Epithelial cell of esophagus (primary cell): ENCODE measurements around the gene SHROOM2.
A peak's percentile ranks its signal among the peaks of the same experiment; 100 is the strongest.

ENCODE experiments used
- DNase-seq: peaks from one replicate; pipeline ENCODE4 v3.0.0; 2010; ENCODE audit warnings: low read depth
- H3K4me3 ChIP-seq: 2 replicates; pipeline ENCODE4 v1.5.1; 2011; ENCODE audit warnings: mild to moderate bottlenecking, low read length, control low read depth
- TF ChIP-seq, protein P1 (sequence below): IDR thresholded peaks from 2 replicates; pipeline ENCODE4 v1.5.1; 2011; ENCODE audit warnings: low read depth, mild to moderate bottlenecking, low read length, control low read depth, inconsistent platforms; ENCODE audit not compliant: insufficient read depth; ENCODE audit errors: missing control alignments

The SHROOM2 gene

DNA sequence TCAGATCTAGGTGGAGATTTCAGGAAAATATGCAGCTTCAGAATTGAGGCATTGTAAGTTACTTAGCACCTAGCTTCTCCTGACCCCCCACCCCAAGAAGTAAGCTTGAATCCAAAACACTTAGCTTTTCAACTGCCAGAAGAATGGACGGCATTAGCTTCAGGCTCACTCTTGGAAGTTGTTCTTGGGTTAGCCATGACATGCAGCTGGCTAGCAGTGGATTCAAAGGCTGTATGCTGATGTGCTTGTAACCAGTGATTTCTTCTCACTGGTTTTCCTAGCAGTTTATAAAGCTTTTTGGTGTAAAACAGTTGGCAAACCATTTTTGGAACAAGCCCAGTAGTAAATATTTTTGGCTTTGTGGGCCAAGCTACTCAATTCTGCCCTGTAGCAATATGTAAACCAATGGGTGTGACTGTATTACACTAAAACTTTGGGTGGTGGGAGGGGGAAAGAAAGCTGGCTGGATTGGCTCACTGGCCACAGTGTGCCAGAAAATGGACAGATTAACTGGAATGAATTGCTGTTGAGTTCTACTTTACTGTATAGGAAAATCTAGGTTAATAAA lies 85.6 kb downstream of the SHROOM2 start:
- TF ChIP-seq, protein P1, sequence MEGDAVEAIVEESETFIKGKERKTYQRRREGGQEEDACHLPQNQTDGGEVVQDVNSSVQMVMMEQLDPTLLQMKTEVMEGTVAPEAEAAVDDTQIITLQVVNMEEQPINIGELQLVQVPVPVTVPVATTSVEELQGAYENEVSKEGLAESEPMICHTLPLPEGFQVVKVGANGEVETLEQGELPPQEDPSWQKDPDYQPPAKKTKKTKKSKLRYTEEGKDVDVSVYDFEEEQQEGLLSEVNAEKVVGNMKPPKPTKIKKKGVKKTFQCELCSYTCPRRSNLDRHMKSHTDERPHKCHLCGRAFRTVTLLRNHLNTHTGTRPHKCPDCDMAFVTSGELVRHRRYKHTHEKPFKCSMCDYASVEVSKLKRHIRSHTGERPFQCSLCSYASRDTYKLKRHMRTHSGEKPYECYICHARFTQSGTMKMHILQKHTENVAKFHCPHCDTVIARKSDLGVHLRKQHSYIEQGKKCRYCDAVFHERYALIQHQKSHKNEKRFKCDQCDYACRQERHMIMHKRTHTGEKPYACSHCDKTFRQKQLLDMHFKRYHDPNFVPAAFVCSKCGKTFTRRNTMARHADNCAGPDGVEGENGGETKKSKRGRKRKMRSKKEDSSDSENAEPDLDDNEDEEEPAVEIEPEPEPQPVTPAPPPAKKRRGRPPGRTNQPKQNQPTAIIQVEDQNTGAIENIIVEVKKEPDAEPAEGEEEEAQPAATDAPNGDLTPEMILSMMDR = no peak
- no peak overlapping the region for H3K4me3 ChIP-seq

DNA sequence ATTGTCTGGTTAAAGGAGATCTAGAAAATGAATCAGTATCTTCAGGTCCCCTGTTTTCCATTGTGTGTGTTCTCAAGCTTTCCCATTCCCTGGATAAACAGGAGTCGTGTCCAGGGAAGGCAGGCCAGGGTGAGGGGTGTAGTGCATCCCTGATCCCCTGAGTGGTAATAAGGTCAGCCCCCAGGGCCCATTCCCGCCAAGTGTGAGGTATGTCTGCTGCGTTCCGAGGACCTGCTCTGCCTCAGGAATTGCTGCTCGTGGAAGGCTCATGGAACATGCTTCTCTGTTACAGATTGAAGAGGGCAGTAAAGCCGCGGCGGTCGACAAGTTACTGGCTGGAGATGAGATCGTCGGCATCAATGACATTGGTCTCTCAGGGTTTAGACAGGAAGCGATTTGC lies 87.1 kb downstream of the SHROOM2 start:
- no peak overlapping the region for H3K4me3 ChIP-seq
- DNase-seq = no peak
- TF ChIP-seq, protein P1 = no peak

More for the DNA sequence above, 85.6 kb downstream of the SHROOM2 start:
- no peak for DNase-seq

GRCh38 chrX:9873952-9874351 lies 87.7 kb downstream of the SHROOM2 start:
- peak; percentile 44 for DNase-seq
- no peak overlapping the region for H3K4me3 ChIP-seq
- TF ChIP-seq, protein P1 = peak; percentile 63

- H3K4me3 ChIP-seq = no peak overlapping the region
- TF ChIP-seq, protein P1 = no peak
- peak; percentile 71 for DNase-seq
These were observed 88.3 kb downstream of the SHROOM2 start for GRCh38 chrX:9874483-9874882.

- TF ChIP-seq, protein P1 = no peak
- H3K4me3 ChIP-seq = no peak overlapping the region
- no peak for DNase-seq
These were observed 89.6 kb downstream of the SHROOM2 start for GRCh38 chrX:9875801-9876200.

DNA sequence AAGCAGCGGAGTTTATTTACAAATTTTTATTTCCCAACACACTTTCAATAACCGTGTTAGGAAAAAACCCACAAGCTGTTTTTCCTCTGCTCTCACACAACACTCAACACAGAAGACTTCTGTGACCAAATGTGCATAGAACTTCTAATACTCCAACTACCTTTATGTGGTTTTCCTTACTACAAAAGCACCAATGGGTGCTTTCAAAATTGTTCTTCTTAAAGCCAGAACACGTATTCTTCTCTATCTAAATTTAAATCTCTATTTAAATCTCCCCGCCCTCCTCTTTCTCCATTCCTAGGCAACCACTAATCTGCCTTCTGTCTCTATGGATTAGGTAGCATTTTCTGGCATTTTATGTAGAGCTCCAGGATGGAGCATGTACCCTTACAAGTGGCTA lies 90.0 kb downstream of the SHROOM2 start:
- no peak overlapping the region for H3K4me3 ChIP-seq
- no peak for DNase-seq
- TF ChIP-seq, protein P1 = no peak

DNA sequence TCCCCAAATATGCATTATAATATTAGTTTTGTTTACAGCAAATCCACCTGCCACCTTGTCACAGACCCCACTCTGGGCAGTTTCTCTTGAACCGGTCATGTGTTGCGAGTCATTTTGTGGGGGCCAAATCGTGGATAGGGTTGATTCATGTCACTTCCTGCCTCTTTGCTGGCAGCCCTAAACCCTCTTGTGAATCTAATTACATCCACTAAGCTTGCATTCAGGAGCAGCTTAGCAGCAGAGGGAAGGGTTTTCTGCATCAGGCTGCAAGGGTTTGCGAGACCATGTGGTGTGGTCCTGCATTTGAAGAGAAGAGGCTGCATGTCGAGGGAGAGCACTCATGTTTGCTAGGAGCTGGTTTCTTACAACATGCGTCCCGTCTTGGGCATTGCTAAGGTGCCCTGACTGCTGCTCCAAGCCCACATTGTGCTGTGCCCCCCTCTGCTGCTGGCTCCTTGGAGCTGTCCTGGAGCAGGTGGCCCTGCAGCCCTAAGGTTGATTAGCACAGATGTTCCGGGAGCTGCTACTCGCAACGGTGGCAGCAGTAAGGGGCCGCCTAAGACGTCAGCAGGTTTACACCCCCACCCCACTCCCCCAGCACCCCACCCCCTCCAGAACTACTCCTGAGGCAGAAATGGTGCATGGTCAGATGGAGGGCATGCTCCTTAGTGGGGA lies 92.1 kb downstream of the SHROOM2 start:
- TF ChIP-seq, protein P1 = no peak
- no peak for DNase-seq
- no peak overlapping the region for H3K4me3 ChIP-seq
